Uterus (tissue), 4 donors: ENCODE data around the gene ARL6IP5. TPM values are rescaled to one million over a fixed set of nuclear protein-coding genes. Genes with fewer than 3 reads are reported as not detected.

Experiments used
- DNase-seq, 2 donors: peaks; one replicate each; pipeline ENCODE4 v3.0.0-alpha.2; 2019 to 2020
- H3K27ac ChIP-seq, 2 donors: fragments of 200-600 bp; sonication (generic); 1 replicate in 1 of 2; 2 replicates in 1 of 2; pipeline ENCODE4 v1.5.1; 2016 to 2018
- H3K27me3 ChIP-seq, 2 donors: fragments of 200-600 bp; sonication (generic); one replicate each; pipeline ENCODE4 v1.5.1; 2018 to 2019; ENCODE audit warnings: control low read depth in 1 of 2
- H3K36me3 ChIP-seq, 2 donors: fragments of 200-600 bp; sonication (generic); one replicate each; pipeline ENCODE4 v1.5.1; 2019; ENCODE audit warnings: control low read depth in 1 of 2
- H3K4me1 ChIP-seq, 2 donors: fragments of 200-600 bp; sonication (generic); one replicate each; pipeline ENCODE4 v1.5.1; 2018 to 2019; ENCODE audit warnings: control low read depth in 1 of 2
- H3K4me3 ChIP-seq, 2 donors: fragments of 200-600 bp; sonication (generic); 1 replicate in 1 of 2; 2 replicates in 1 of 2; pipeline ENCODE4 v1.5.1; 2018 to 2019; ENCODE audit warnings: mild to moderate bottlenecking in 1 of 2
- H3K9me3 ChIP-seq, 2 donors: fragments of 200-600 bp; sonication (generic); one replicate each; pipeline ENCODE4 v1.5.1; 2019; ENCODE audit warnings: control low read depth in 1 of 2
- CTCF ChIP-seq, 4 experiments: fragments of 200-600 bp in 2 of 4; fragments of 450-650 bp in 2 of 4; sonication (generic) in 2 of 4; IDR thresholded peaks; one replicate each; pipeline ENCODE4 v1.5.1; 2016 to 2019; ENCODE audit warnings: antibody characterized with exemption in 4 of 4, mild to moderate bottlenecking in 2 of 4, moderate library complexity in 1 of 4
- POLR2A ChIP-seq, 2 donors: fragments of 450-650 bp; IDR thresholded peaks; one replicate each; pipeline ENCODE4 v1.6.1; 2016; ENCODE audit warnings: antibody characterized with exemption in 2 of 2, mild to moderate bottlenecking in 1 of 2, moderate library complexity in 1 of 2
- intact Hi-C: fragments of 100-400 bp; cut with DNase I; formaldehyde crosslinking; loops from one replicate; pipeline ENCODE4 v1.15.1; 2023; ENCODE audit warnings: low total_unique reads
- total RNA-seq, 4 donors: library from RNA; depleted of rRNA in 3 of 4; stranded (reverse); fragments of >200 nt in 3 of 4; gene quantifications; one replicate each; pipeline versions ENCODE4 v1.1.0 to v1.2.4, GENCODE V29; 2014 to 2023
- donor health status: DM: yes; HTN: yes; CAD: no.

Gene ARL6IP5
- total RNA-seq, 4 donors from 2014 or later: 86.8 to 143 (median 120) TPM

- Histone ChIP-seq H3K27me3 (no peaks in the 10 kb centered on the region), H3K36me3 (no peaks in the 10 kb centered on the region), H3K9me3 (no peaks in the 10 kb centered on the region), H3K4me1 (no peaks in the 10 kb centered on the region), H3K4me3 (no peak within 1 kb of the TSS), H3K27ac (no peak within 1 kb of the TSS)
- no peak for TF ChIP-seq CTCF (IDR thresholded peaks at IDR 0.05)
- TF ChIP-seq POLR2A (IDR thresholded peaks at IDR 0.05): no peak
- no peak for DNase-seq
- intact Hi-C loops: no loop called here
Measured at GRCh38 chr3:69122403-69122802, 37.7 kb downstream of the ARL6IP5 start, which contains the start of gene LMOD3. Gene LMOD3 (minus strand): TSS chr3:69122595. CDS start chr3:69122386, 209 bp downstream.

GRCh38 chr3:69126216-69126615, 41.5 kb downstream of the ARL6IP5 start:
- Histone ChIP-seq H3K9me3 (no peaks in the 10 kb centered on the region), H3K4me3 (no peak overlapping the region), H3K27me3 (no peaks in the 10 kb centered on the region), H3K4me1 (no peaks in the 10 kb centered on the region), H3K27ac (no peak overlapping the region), H3K36me3 (no peaks in the 10 kb centered on the region)
- no peak for DNase-seq
- intact Hi-C loops: no loop called here
- TF ChIP-seq POLR2A (IDR thresholded peaks at IDR 0.05) (no peak), CTCF (IDR thresholded peaks at IDR 0.05) (no peak)

GRCh38 chr3:69126999-69127398, 42.3 kb downstream of the ARL6IP5 start:
- Histone ChIP-seq H3K27ac (no peak overlapping the region), H3K4me3 (no peak overlapping the region), H3K27me3 (no peaks in the 10 kb centered on the region), H3K9me3 (no peaks in the 10 kb centered on the region), H3K4me1 (no peaks in the 10 kb centered on the region), H3K36me3 (no peaks in the 10 kb centered on the region)
- intact Hi-C loops: no loop called here
- no peak for DNase-seq
- TF ChIP-seq POLR2A (IDR thresholded peaks at IDR 0.05): no peak
- no peak for TF ChIP-seq CTCF (IDR thresholded peaks at IDR 0.05)

- no peaks in the 10 kb centered on the region for H3K36me3 ChIP-seq
- H3K9me3 ChIP-seq: no peaks in the 10 kb centered on the region
- no peak for TF ChIP-seq CTCF (IDR thresholded peaks at IDR 0.05)
- no peak for TF ChIP-seq POLR2A (IDR thresholded peaks at IDR 0.05)
- intact Hi-C loops: no loop called here
- H3K4me1 ChIP-seq: no peaks in the 10 kb centered on the region
- no peak overlapping the region for H3K27ac ChIP-seq
- H3K4me3 ChIP-seq: no peak overlapping the region
- H3K27me3 ChIP-seq: no peaks in the 10 kb centered on the region
- DNase-seq: no peak
Measured at GRCh38 chr3:69128509-69128908, 43.8 kb downstream of the ARL6IP5 start.

GRCh38 chr3:69129531-69129930, 44.8 kb downstream of the ARL6IP5 start:
- intact Hi-C loops: no loop called here
- DNase-seq: no peak
- no peak for TF ChIP-seq CTCF (IDR thresholded peaks at IDR 0.05)
- Histone ChIP-seq H3K27ac (no peak overlapping the region), H3K27me3 (no peaks in the 10 kb centered on the region), H3K36me3 (no peaks in the 10 kb centered on the region), H3K9me3 (no peaks in the 10 kb centered on the region), H3K4me3 (no peak overlapping the region), H3K4me1 (no peaks in the 10 kb centered on the region)
